ENCODE measurements around the gene PLXNA4.

GRCh38 chr7:132073920-132074589, 502.2 kb downstream of the PLXNA4 start:
- no peak for TF ChIP-seq GATA2 (IDR thresholded peaks at IDR 0.05; ENCODE audit: low read depth, low read length)
- TF ChIP-seq GATA3 (IDR thresholded peaks at IDR 0.05; ENCODE audit: low read depth, low read length) = no peak

Measured in SH-SY5Y (cell line).